Hematopoietic multipotent progenitor cell treated with erythropoietin and hydrocortisone succinate and interleukin-3 and kit ligand, for 15 days (in vitro differentiated cells): Measurements from ENCODE around the gene OGT.

ENCODE experiments used
- DNase-seq: peaks from one replicate; pipeline ENCODE4 v3.0.0-alpha.2; 2015; ENCODE audit warnings: low spot score

The OGT gene

DNA sequence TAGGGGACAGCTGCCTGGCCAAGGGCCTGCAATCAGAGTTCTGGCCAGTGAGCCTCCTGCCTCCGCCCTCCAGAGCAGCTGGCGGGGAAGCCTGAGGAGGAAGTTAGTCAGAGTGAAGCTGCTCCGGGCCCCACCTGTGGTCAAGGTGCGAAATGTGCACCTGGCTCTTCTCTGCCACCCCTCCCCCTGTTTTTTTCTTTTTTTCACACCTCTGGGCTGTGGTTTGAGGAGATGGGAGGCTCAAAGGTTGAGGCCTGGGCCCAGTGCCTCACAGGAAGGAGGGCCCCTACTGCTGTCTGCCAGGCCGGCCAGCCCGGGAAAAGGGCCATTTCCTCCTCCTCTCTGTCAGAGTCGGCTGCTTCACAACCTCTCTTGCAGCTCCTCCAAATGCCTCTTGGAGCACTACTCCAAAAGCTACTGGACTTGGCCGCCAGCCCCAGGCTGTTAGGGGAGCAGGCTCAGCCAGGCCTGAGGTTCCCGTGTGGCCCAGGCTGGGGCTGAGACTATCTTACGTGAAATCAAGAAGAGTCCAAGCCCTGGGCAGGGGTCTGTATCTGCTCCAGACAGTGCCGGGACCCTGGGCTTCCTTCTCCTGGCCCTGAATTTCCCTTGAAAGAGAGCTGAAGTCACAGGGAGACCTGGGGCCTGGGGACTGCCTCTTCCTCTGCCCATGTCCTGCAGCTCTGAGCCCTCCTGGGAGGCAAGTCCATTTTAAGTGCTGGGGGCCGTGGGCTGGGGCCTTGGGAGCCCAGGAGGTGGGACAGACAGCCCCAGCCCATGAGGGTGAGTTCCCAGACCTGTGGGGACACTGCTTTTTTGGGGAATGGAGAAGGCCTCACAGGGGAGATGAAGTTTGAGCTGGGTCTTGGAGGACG, 89.9 kb downstream of the OGT start:
- DNase-seq: peak; percentile 40

DNA sequence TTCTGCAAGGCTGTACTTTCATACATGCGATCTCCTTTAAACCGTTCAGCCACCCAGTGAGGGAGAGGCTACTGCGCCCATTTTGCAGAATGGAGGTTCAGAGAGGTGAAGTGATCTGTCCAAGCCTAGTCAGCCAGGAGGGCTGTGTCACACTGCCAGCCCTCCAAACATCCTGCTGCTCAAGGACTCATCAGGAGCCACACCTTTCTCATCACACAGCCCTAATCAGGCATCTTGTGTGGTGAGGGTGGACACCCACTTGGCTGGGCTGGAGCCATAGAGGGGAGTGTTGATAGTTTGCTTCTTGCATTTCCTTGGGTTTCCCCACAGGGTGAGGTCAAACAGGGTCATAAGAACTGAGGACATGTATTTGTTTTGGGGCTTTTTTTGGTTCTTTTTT, 90.8 kb downstream of the OGT start:
- DNase-seq: peak; percentile 63

DNA sequence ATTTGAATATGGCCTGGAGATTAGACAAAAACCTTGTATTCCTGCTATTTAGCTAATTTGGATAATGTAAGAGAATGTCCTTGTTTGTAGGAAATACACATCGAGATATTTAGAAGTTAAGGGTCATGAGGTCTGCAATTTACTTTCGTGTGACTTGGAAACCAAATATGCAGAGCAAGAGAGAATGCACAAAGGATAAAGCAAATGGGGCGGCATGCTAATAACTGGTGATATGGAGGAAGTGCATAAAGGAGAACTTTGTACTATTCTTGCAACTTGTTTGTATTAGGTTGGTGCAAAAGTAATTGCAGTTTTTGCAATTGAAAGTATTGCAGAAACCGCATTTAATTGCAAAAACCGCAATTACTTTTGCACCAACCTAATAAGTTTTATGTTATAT, 92.6 kb downstream of the OGT start:
- no peak for DNase-seq
